GM12865 (cell line): Measurements from ENCODE around the gene EIF2A.

Experiments used
- DNase-seq: peaks from one replicate; pipeline ENCODE4 v3.0.0; 2010; ENCODE audit warnings: low read depth
- H3K4me3 ChIP-seq: 2 replicates; pipeline ENCODE4 v1.5.1; 2011; ENCODE audit warnings: mild to moderate bottlenecking, low read depth, low read length, control low read depth
- CTCF ChIP-seq: IDR thresholded peaks from 2 replicates; pipeline ENCODE4 v1.5.1; 2011; ENCODE audit warnings: low read length, control low read depth, low read depth, inconsistent platforms; ENCODE audit not compliant: insufficient read depth; ENCODE audit errors: missing control alignments

The EIF2A gene

GRCh38 chr3:150555859-150556436 lies 9.4 kb downstream of the EIF2A start:
- no peak overlapping the region for H3K4me3 ChIP-seq
- no peak for TF ChIP-seq CTCF
- DNase-seq: no peak

- no peak for TF ChIP-seq CTCF
- H3K4me3 ChIP-seq: no peak overlapping the region
- DNase-seq: no peak
Observed at GRCh38 chr3:150556792-150557191, 10.2 kb downstream of the EIF2A start.

- H3K4me3 ChIP-seq: no peak overlapping the region
- no peak for DNase-seq
- no peak for TF ChIP-seq CTCF
Observed at GRCh38 chr3:150557725-150558124, 11.1 kb downstream of the EIF2A start.

GRCh38 chr3:150564243-150564642 lies 17.7 kb downstream of the EIF2A start:
- TF ChIP-seq CTCF: no peak
- no peak for DNase-seq
- H3K4me3 ChIP-seq: no peak overlapping the region

GRCh38 chr3:150567328-150567727 lies 20.7 kb downstream of the EIF2A start:
- no peak overlapping the region for H3K4me3 ChIP-seq
- no peak for TF ChIP-seq CTCF
- no peak for DNase-seq

- no peak for TF ChIP-seq CTCF
- DNase-seq: no peak
- no peak overlapping the region for H3K4me3 ChIP-seq
Observed at GRCh38 chr3:150577855-150578254, 31.3 kb downstream of the EIF2A start.

GRCh38 chr3:150581174-150581573 lies 34.6 kb downstream of the EIF2A start:
- no peak overlapping the region for H3K4me3 ChIP-seq
- no peak for TF ChIP-seq CTCF
- no peak for DNase-seq
